ENCODE data around the gene ANHX. TPM values are rescaled to one million over a fixed set of nuclear protein-coding genes. Genes with fewer than 3 reads are reported as not detected.

Gene ANHX
- total RNA-seq, 2 experiments from 2014 or later: not detected

- no TSS peak for BruUV-seq (replicated peaks)
- Histone ChIP-seq H3K9me3 (ENCODE audit: low read length) (peaks cover 6% of the 10 kb centered on the region; the same call in 1 of the 2 replicates), H4K20me1 (ENCODE audit: insufficient read depth, low read length) (no peaks in the 10 kb centered on the region), H3K9me2 (ENCODE audit: insufficient read depth, low read length) (no peaks in the 10 kb centered on the region), H2AFZ (ENCODE audit: low read length) (no peak overlapping the region), H3K36me3 (ENCODE audit: insufficient read depth, low read length) (no peaks in the 10 kb centered on the region), H3K27ac (ENCODE audit: low read depth, low read length, poor library complexity, severe bottlenecking) (no peak overlapping the region), H3K4me2 (ENCODE audit: low read length) (no peak overlapping the region), H3K79me2 (ENCODE audit: insufficient read depth, low read depth, low read length) (no peaks in the 10 kb centered on the region), H3K4me3 (ENCODE audit: low read depth, low read length, poor library complexity, severe bottlenecking) (no peak overlapping the region), H3K4me1 (ENCODE audit: insufficient read depth, low read length, poor library complexity, severe bottlenecking) (no peaks in the 10 kb centered on the region)
- TF ChIP-seq EZH2phosphoT487 (IDR thresholded peaks at IDR 0.05; ENCODE audit: borderline replicate concordance, low read depth, low read length): no peak
- CTCF ChIA-PET (ENCODE audit: unreplicated experiment): no interaction called here
- no peak for DNase-seq (ENCODE audit: low spot score)
- intact Hi-C loops (cut with micrococcal nuclease; ENCODE audit: unreplicated experiment): no loop called here
- POLR2A ChIA-PET: no interaction called here
Measured at GRCh38 chr12:133217219-133217618, 18.5 kb downstream of the ANHX start.

- Histone ChIP-seq H3K4me2 (ENCODE audit: low read length) (no peak overlapping the region), H3K9me3 (ENCODE audit: low read length) (peaks cover 6% of the 10 kb centered on the region; the same call in 1 of the 2 replicates), H3K9me2 (ENCODE audit: insufficient read depth, low read length) (no peaks in the 10 kb centered on the region), H3K36me3 (ENCODE audit: insufficient read depth, low read length) (no peaks in the 10 kb centered on the region), H2AFZ (ENCODE audit: low read length) (no peak overlapping the region), H4K20me1 (ENCODE audit: insufficient read depth, low read length) (no peaks in the 10 kb centered on the region), H3K27ac (ENCODE audit: low read depth, low read length, poor library complexity, severe bottlenecking) (no peak overlapping the region), H3K4me3 (ENCODE audit: low read depth, low read length, poor library complexity, severe bottlenecking) (no peak overlapping the region), H3K79me2 (ENCODE audit: insufficient read depth, low read depth, low read length) (no peaks in the 10 kb centered on the region), H3K4me1 (ENCODE audit: insufficient read depth, low read length, poor library complexity, severe bottlenecking) (no peaks in the 10 kb centered on the region)
- TF ChIP-seq EZH2phosphoT487 (IDR thresholded peaks at IDR 0.05; ENCODE audit: borderline replicate concordance, low read depth, low read length) (no peak), CTCF (conservative IDR thresholded peaks at IDR 0.05; ENCODE audit: low read length) (no peak)
- BruUV-seq (replicated peaks): no TSS peak
- CTCF ChIA-PET (ENCODE audit: unreplicated experiment): no interaction called here
- no peak for DNase-seq (ENCODE audit: low spot score)
- intact Hi-C loops (cut with micrococcal nuclease; ENCODE audit: unreplicated experiment): no loop called here
- POLR2A ChIA-PET: no interaction called here
Measured at GRCh38 chr12:133215724-133216123, 20.0 kb downstream of the ANHX start.

GRCh38 chr12:133206390-133206789 is 29.3 kb downstream of the ANHX start:
- CTCF ChIA-PET (ENCODE audit: unreplicated experiment): no interaction called here
- no peak for DNase-seq (ENCODE audit: low spot score)
- intact Hi-C loops (cut with micrococcal nuclease; ENCODE audit: unreplicated experiment): no loop called here
- no peak overlapping the region for H3K4me2 ChIP-seq (ENCODE audit: low read length)
- no peak overlapping the region for H2AFZ ChIP-seq (ENCODE audit: low read length)
- H4K20me1 ChIP-seq (ENCODE audit: insufficient read depth, low read length): no peaks in the 10 kb centered on the region
- no peaks in the 10 kb centered on the region for H3K9me2 ChIP-seq (ENCODE audit: insufficient read depth, low read length)
- BruUV-seq (replicated peaks): no TSS peak
- H3K27ac ChIP-seq (ENCODE audit: low read depth, low read length, poor library complexity, severe bottlenecking): no peak overlapping the region
- peaks cover 34% of the 10 kb centered on the region for H3K36me3 ChIP-seq (ENCODE audit: insufficient read depth, low read length)
- H3K4me1 ChIP-seq (ENCODE audit: insufficient read depth, low read length, poor library complexity, severe bottlenecking): no peaks in the 10 kb centered on the region
- TF ChIP-seq EZH2phosphoT487 (IDR thresholded peaks at IDR 0.05; ENCODE audit: borderline replicate concordance, low read depth, low read length) (no peak), CTCF (conservative IDR thresholded peaks at IDR 0.05; ENCODE audit: low read length) (no peak)
- no peaks in the 10 kb centered on the region for H3K79me2 ChIP-seq (ENCODE audit: insufficient read depth, low read depth, low read length)
- peaks cover 64% of the 10 kb centered on the region for H3K9me3 ChIP-seq (ENCODE audit: low read length)
- H3K4me3 ChIP-seq (ENCODE audit: low read depth, low read length, poor library complexity, severe bottlenecking): no peak overlapping the region
- POLR2A ChIA-PET: no interaction called here
